ENCODE data around the gene GDI1.

Gene GDI1

GRCh38 chrX:154452823-154453222, 15.9 kb downstream of the GDI1 start:
- H3K4me3 ChIP-seq (ENCODE audit: low read depth, low read length) = no peak overlapping the region
- TF ChIP-seq POLR2A (IDR thresholded peaks at IDR 0.05; ENCODE audit: extremely low read depth, insufficient read length) (no peak), CTCF (IDR thresholded peaks at IDR 0.05; ENCODE audit: low read depth, low read length) (no peak), MAX (IDR thresholded peaks at IDR 0.05; ENCODE audit: low read depth, low read length) (no peak), MYC (IDR thresholded peaks at IDR 0.05; ENCODE audit: low read depth, low read length) (no peak)
- no peak for DNase-seq (ENCODE audit: low read depth)

DNA sequence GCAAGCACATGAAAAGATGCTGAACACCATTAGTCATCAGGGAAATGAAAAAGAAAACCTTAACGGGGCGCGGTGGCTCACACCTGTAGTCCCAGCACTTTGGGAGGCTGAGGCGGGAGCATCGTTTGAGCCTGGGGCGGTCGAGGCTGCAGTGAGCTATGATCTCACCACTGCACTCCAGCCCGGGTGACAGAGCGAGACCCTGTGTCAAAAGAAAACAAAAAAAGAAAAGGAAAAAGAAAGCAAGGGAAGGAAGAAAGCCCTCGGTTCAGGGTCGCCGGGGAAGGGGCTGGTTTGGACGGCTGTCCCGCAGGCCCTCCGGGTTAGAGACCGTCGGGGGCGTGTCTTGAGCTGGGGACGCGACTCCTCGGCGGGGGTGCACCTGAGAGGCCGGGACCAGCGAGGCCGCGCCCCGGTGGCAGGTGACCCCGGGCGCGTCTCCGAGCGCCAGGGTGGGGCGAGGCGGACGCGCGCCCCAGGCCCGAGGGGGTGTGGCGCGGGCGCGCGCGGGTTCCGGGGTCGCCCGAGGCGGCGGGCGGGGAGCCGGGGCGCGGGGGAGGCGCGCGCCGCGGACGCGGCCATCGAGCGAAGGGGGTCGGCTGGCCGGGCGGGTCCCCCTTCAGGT, 20.6 kb downstream of the GDI1 start:
- TF ChIP-seq CTCF (IDR thresholded peaks at IDR 0.05; ENCODE audit: low read depth, low read length) (no peak), MYC (IDR thresholded peaks at IDR 0.05; ENCODE audit: low read depth, low read length) (no peak), MAX (IDR thresholded peaks at IDR 0.05; ENCODE audit: low read depth, low read length) (no peak), POLR2A (IDR thresholded peaks at IDR 0.05; ENCODE audit: extremely low read depth, insufficient read length) (no peak)
- peak; percentile 45 for DNase-seq (ENCODE audit: low read depth)
- peak overlapping the region; percentile 28 for H3K4me3 ChIP-seq (ENCODE audit: low read depth, low read length)

DNA sequence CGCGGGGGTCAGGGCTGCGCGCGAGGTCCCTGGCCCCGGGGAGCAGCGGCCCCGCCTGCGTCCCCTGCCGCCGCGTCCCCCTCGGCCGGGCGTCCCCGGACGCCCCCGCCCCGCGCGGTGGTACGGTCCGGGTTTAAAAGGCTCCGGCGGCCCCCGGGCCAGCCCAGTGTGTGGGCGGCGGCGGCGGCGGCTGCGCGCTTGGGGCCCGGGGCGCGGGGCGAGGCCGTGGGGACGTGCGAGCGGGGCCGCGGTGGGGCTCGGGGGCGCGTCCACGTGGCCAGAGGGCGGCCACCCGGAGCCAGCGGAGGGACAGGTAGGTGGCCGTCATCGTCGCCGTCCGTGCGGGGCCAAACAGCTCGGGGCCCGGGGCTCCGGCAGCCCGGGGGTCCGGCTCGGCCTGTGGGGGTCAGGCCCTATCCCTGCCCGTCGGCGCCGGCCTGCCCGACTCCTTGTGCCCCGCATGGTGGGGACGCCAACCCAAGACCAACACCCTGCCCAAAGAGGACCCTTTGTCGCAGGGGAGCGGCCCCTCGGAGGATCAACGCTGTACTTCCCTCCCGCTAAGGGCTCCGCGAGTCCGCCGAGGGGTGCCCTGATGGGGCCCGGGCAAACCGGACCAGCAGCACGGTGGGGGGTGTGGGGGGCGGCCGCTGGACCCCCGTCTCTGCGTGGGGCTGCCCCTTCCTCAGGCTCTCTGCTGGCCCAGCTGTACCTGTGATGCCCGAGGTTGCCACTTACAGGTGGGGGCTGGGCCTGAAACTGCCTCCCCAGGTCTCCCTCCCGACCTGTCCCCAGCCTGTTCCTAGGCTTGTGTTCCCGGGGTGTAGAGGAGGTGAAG, 21.4 kb downstream of the GDI1 start, which contains the start of gene PLXNA3:
TSS of gene PLXNA3 (plus strand) at position 166 of the 838 bp plus-strand sequence. CDS start 1,903 bp downstream, outside the sequence.
- no peak for TF ChIP-seq MYC (IDR thresholded peaks at IDR 0.05; ENCODE audit: low read depth, low read length)
- TF ChIP-seq POLR2A (IDR thresholded peaks at IDR 0.05; ENCODE audit: extremely low read depth, insufficient read length) = no peak
- no peak for TF ChIP-seq MAX (IDR thresholded peaks at IDR 0.05; ENCODE audit: low read depth, low read length)
- no peak for TF ChIP-seq CTCF (IDR thresholded peaks at IDR 0.05; ENCODE audit: low read depth, low read length)
- DNase-seq (ENCODE audit: low read depth) = peak; percentile 62
- H3K4me3 ChIP-seq (ENCODE audit: low read depth, low read length) = peak within 1 kb of the TSS; percentile 62

DNA sequence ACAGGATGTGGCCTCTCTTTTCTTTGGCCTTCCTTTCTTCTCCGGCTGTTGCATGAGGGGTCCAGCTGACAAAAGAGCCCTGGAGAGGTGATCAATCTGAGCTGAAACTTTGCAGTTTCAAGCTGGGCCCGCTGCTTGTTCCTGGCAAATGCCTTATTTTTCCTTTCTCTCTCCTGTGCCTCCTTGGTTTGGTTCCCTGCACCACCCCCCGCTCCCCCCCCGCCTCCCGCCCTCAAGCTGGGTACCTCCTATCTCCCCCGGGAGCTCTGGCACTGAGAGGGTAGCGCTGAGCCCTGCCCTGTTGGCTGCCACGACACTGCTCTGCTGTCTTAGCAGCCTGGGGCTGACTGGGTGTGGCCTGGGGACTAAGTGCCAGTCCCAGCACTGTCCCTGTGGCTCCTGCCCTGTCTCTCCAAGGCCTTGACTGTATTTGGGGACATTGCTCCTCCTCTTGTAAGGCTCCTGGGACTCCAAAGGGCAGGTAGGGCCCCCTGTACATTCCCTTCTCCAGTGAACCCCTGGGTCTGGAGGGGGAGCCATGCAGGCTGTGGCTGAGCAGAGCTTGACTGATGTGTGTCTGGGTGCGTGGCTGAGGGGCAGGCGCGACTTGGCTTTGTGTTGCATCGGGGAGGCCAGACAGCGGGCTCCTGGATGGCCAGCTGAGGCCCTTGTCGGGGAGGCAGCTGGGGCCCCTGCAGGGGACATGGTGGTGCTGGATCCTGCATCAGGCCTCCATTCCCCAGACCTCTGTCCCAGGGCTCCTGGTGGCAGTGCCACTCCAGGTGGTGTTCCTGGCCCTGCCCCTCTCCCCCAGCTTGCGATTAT, 22.2 kb downstream of the GDI1 start:
- DNase-seq (ENCODE audit: low read depth) = peak; percentile 52

More for the DNA sequence above, 22.2 kb downstream of the GDI1 start:
- TF ChIP-seq POLR2A (IDR thresholded peaks at IDR 0.05; ENCODE audit: extremely low read depth, insufficient read length) (no peak), MYC (IDR thresholded peaks at IDR 0.05; ENCODE audit: low read depth, low read length) (no peak), CTCF (IDR thresholded peaks at IDR 0.05; ENCODE audit: low read depth, low read length) (no peak), MAX (IDR thresholded peaks at IDR 0.05; ENCODE audit: low read depth, low read length) (no peak)
- H3K4me3 ChIP-seq (ENCODE audit: low read depth, low read length) = peak overlapping the region; percentile 62

Data from NB4 (cell line).